CD4-positive, alpha-beta T cell (primary cell): ENCODE data around the gene LCE3A. TPM values are rescaled to one million over a fixed set of nuclear protein-coding genes. Genes with fewer than 3 reads are reported as not detected.
"Not testable (repeated sequence)": the region's sequence is repeated elsewhere in the genome, so short reads cannot be mapped to it uniquely, and the experiment has no call there.

Experiments used
- ATAC-seq: fragments of 200-7000 bp; cut with Tn5 transposase; one replicate; pipeline ENCODE4 v1.10.0; 2022; ENCODE audit warnings: mild to moderate bottlenecking; ENCODE audit not compliant: poor library complexity
- CTCF ChIA-PET: fragments of 350-600 bp; sonication (Branson Sonifier 250); formaldehyde crosslinking; loops from one replicate; lab custom pipeline; 2021; ENCODE audit warnings: antibody characterized with exemption, inconsistent platforms; lab: Charles Lee
- POLR2A ChIA-PET: fragments of 350-600 bp; sonication (Branson Sonifier 250); formaldehyde crosslinking; loops from one replicate; lab custom pipeline; 2021; ENCODE audit warnings: antibody characterized with exemption, inconsistent platforms; lab: Charles Lee
- DNase-seq, 14 experiments: peaks; one replicate each; pipeline ENCODE4 v3.0.0-alpha.2; 2013 to 2020; ENCODE audit warnings: mixed read lengths in 2 of 14
- H3K27ac ChIP-seq, 2 donors: one replicate each; pipeline versions ENCODE4 v1.5.1 to v1.7.0; 2013; ENCODE audit warnings: low read length in 2 of 2, low read depth in 1 of 2, mild to moderate bottlenecking in 1 of 2
- H3K27me3 ChIP-seq, 2 experiments: 1 replicate in 1 of 2; 2 replicates in 1 of 2; pipeline versions ENCODE4 v1.6.1 to v1.7.0; 2013; ENCODE audit warnings: low read length in 2 of 2, control low read depth in 1 of 2, mild to moderate bottlenecking in 1 of 2, moderate library complexity in 1 of 2; ENCODE audit not compliant: insufficient read depth in 2 of 2, control insufficient read depth in 1 of 2
- H3K36me3 ChIP-seq: one replicate; pipeline ENCODE4 v1.6.1; 2013; ENCODE audit warnings: low read length, control low read depth; ENCODE audit not compliant: insufficient read depth
- H3K4me1 ChIP-seq: one replicate; pipeline ENCODE4 v1.6.1; 2013; ENCODE audit warnings: low read length, control low read depth; ENCODE audit not compliant: insufficient read depth
- H3K4me3 ChIP-seq: one replicate; pipeline ENCODE4 v1.5.1; 2013; ENCODE audit warnings: mild to moderate bottlenecking, low read length, moderate library complexity
- H3K9me3 ChIP-seq, 2 experiments: 1 replicate in 1 of 2; 2 replicates in 1 of 2; pipeline versions ENCODE4 v1.6.1 to v1.7.0; 2013; ENCODE audit warnings: low read length in 2 of 2, mild to moderate bottlenecking in 2 of 2, control low read depth in 1 of 2, moderate library complexity in 1 of 2; ENCODE audit not compliant: control insufficient read depth in 1 of 2, insufficient read depth in 1 of 2
- H3K27ac Mint-ChIP-seq: one replicate; pipeline ENCODE4 v1.8.0; 2020; ENCODE audit warnings: mixed read lengths
- H3K27me3 Mint-ChIP-seq: one replicate; pipeline ENCODE4 v1.8.0; 2021; ENCODE audit warnings: mixed read lengths
- H3K36me3 Mint-ChIP-seq: one replicate; pipeline ENCODE4 v1.8.0; 2021; ENCODE audit warnings: low read depth, mixed read lengths
- H3K4me1 Mint-ChIP-seq: one replicate; pipeline ENCODE4 v1.8.0; 2021; ENCODE audit warnings: low read depth, mixed read lengths
- H3K4me3 Mint-ChIP-seq: one replicate; pipeline ENCODE4 v1.8.0; 2020; ENCODE audit warnings: mild to moderate bottlenecking, mixed read lengths
- H3K9me3 Mint-ChIP-seq: one replicate; pipeline ENCODE4 v1.8.0; 2020; ENCODE audit warnings: mixed read lengths
- CTCF ChIP-seq: fragments of 200-600 bp; IDR thresholded peaks from one replicate; pipeline ENCODE4 v1.8.0; 2022; ENCODE audit warnings: antibody characterized with exemption, mild to moderate bottlenecking
- intact Hi-C, 2 experiments: fragments of 100-400 bp; cut with DNase I in 1 of 2; cut with micrococcal nuclease in 1 of 2; formaldehyde crosslinking; loops; one replicate each; pipeline versions ENCODE4 v1.15.1 to v1.9.0; 2023 to 2025; cut with DNase I, micrococcal nuclease
- polyA plus RNA-seq, 2 donors: library from polyadenylated mRNA; unstranded; fragments of 120-200 nt; gene quantifications; one replicate each; pipeline ENCODE4 v1.2.1, GENCODE V29; 2013
- total RNA-seq, 174 experiments: library from RNA in 2 of 174; stranded (reverse) in 2 of 174; gene quantifications; one replicate each; pipeline ENCODE4 v1.2.3 and lab custom pipeline; 2021 to 2026

The LCE3A gene, protein sequence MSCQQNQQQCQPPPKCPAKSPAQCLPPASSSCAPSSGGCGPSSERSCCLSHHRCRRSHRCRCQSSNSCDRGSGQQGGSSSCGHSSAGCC
- total RNA-seq (not detected), total RNA-seq (lab: John Stamatoyannopoulos, UW) (0 reads per million in 172 experiments)
- not detected for polyA plus RNA-seq (2013, experiment 1 of 2)
- not detected for polyA plus RNA-seq (2013, experiment 2 of 2)

DNA sequence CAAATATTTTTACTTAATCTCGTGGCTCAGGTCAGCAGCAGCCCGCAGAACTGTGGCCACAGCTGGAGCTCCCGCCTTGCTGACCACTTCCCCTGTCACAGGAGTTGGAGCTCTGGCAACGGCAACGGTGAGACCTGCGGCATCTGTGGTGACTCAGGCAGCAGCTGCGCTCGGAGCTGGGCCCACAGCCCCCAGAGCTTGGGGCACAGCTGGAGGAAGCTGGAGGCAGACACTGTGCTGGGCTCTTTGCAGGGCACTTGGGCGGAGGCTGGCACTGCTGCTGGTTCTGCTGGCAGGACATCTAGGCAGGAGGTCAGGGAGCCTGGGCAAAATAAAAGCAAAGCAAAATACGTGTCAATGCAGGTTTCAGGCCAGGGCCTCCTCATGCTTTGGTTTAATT lies at the start of gene LCE3A:
Gene LCE3A, minus strand, starts transcription at position 301 of the 400 bp plus-strand sequence. Its CDS starts 0 bp downstream, at position 301.
- Mint-ChIP-seq H3K27ac (no peak within 1 kb of the TSS), H3K27me3 (peaks cover 43% of the 10 kb centered on the region), H3K9me3 (peaks cover 9% of the 10 kb centered on the region), H3K4me1 (peaks cover 5% of the 10 kb centered on the region), H3K4me3 (no peak within 1 kb of the TSS), H3K36me3 (no peaks in the 10 kb centered on the region)
- H3K4me3 ChIP-seq, result no peak within 1 kb of the TSS
- peaks cover 4% of the 10 kb centered on the region for H3K4me1 ChIP-seq
- no peak within 1 kb of the TSS for H3K27ac ChIP-seq
- ATAC-seq, result no peak
- CTCF ChIA-PET, result no interaction called here
- DNase-seq, result peak in 2 of 14 experiments; percentile 3 to 15
- H3K36me3 ChIP-seq, result no peaks in the 10 kb centered on the region
- POLR2A ChIA-PET, result no interaction called here
- TF ChIP-seq CTCF, result no peak
- H3K27me3 ChIP-seq, result peaks cover 4 to 22% of the 10 kb centered on the region in 2 experiments
- intact Hi-C loops, result no loop called here
- H3K9me3 ChIP-seq, result peaks cover 4 to 11% of the 10 kb centered on the region in 2 experiments

- ChIA-PET CTCF (no interaction called here), POLR2A (no interaction called here)
- H3K27me3 Mint-ChIP-seq, result peaks cover 38% of the 10 kb centered on the region
- Histone ChIP-seq H3K27ac (no peak overlapping the region), H3K9me3 (no peaks in the 10 kb centered on the region), H3K4me3 (no peak overlapping the region), H3K27me3 (peaks cover 6 to 12% of the 10 kb centered on the region in 2 experiments), H3K4me1 (no peaks in the 10 kb centered on the region), H3K36me3 (no peaks in the 10 kb centered on the region)
- no peak overlapping the region for H3K27ac Mint-ChIP-seq
- no peak for TF ChIP-seq CTCF
- no peaks in the 10 kb centered on the region for H3K9me3 Mint-ChIP-seq
- intact Hi-C loops, result no loop called here
- DNase-seq (no peak), ATAC-seq (no peak)
- H3K36me3 Mint-ChIP-seq, result no peaks in the 10 kb centered on the region
- no peaks in the 10 kb centered on the region for H3K4me1 Mint-ChIP-seq
- no peak overlapping the region for H3K4me3 Mint-ChIP-seq
Observed at GRCh38 chr1:152667648-152668047, 44.7 kb upstream of the LCE3A start.

- CTCF ChIA-PET, ATAC-seq, H3K27ac ChIP-seq, H3K4me1 ChIP-seq, DNase-seq, POLR2A ChIA-PET, H3K4me3 ChIP-seq, H3K36me3 ChIP-seq, H3K9me3 Mint-ChIP-seq, intact Hi-C loops, H3K36me3 Mint-ChIP-seq, H3K27ac Mint-ChIP-seq, H3K4me3 Mint-ChIP-seq, H3K9me3 ChIP-seq, H3K4me1 Mint-ChIP-seq: not testable (repeated sequence)
- peaks cover 7 to 17% of the 10 kb centered on the region in 2 experiments for H3K27me3 ChIP-seq
- peaks cover 45% of the 10 kb centered on the region for H3K27me3 Mint-ChIP-seq
Observed at GRCh38 chr1:152666171-152666570, 43.3 kb upstream of the LCE3A start.

DNA sequence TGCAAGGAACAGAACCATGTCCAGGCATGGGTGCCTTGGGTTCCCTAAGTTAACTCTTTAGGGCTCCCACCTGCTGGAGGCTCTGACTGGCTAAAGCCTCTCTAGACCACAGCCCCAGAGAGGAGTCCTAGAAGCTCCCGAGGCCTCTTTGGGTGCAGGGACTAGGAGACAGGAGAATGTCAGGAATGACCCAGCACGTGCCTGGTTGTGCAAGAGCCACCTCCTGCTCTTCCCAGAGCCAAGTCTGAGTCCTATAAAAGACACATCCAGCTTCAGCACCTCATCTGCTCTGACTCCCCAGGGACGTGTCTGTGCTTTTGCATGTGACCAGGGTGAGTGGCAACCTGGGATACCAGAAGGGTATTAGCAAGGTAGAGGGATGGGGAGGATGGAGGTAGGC lies 40.2 kb upstream of the LCE3A start, which contains the start of gene LCE2D:
Gene LCE2D, plus strand, starts transcription at position 283 of the 400 bp plus-strand sequence. CDS start 726 bp downstream, outside the sequence.
- ATAC-seq, result no peak
- H3K4me1 Mint-ChIP-seq, result no peaks in the 10 kb centered on the region
- peaks cover 46% of the 10 kb centered on the region for H3K27me3 Mint-ChIP-seq
- ChIA-PET CTCF (no interaction called here), POLR2A (no interaction called here)
- Histone ChIP-seq H3K36me3 (no peaks in the 10 kb centered on the region), H3K27me3 (peaks cover 7 to 13% of the 10 kb centered on the region in 2 experiments), H3K27ac (no peak within 1 kb of the TSS), H3K4me1 (no peaks in the 10 kb centered on the region), H3K4me3 (no peak within 1 kb of the TSS), H3K9me3 (no peaks in the 10 kb centered on the region)
- H3K4me3 Mint-ChIP-seq, result no peak within 1 kb of the TSS
- no peaks in the 10 kb centered on the region for H3K9me3 Mint-ChIP-seq
- no peak for TF ChIP-seq CTCF
- no peak for DNase-seq
- H3K36me3 Mint-ChIP-seq, result no peaks in the 10 kb centered on the region
- H3K27ac Mint-ChIP-seq, result no peak within 1 kb of the TSS
- intact Hi-C loops, result no loop called here
